ENCODE results near the gene AP2B1.
A peak's percentile ranks its signal among the peaks of the same experiment; 100 is the strongest.
"Not testable (repeated sequence)": the region's sequence is repeated elsewhere in the genome, so short reads cannot be mapped to it uniquely, and the experiment has no call there.

The AP2B1 gene

DNA sequence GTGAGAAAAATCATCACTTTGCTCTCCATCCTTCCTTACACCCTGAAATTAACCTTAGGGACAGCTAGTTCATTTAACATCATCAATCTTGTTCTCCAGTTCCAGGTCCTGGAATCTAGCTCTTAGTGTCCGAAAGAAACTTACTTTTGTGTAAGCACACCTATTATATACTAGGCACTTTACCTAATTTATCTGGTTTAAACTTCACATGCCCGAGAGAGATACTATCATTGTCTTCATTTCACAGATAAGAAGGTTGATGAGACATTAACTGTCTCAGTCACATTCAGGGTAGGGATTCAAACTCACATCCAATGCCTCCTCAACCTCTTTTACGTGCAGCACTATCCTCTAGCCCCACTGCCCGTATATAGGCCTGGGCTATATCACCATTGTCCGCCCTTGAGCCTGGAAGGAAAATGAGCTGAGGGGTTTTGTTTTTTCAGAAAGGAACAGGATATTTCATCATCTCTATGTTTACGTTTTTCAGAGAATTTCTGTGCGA lies 501 bp upstream of the AP2B1 start:
- ATAC-seq (replicated peaks) (peak; percentile 7), DNase-seq (no peak)
- H3K36me3 Mint-ChIP-seq (ENCODE audit: insufficient read depth) = peaks cover 13% of the 10 kb centered on the region

GRCh38 chr17:35588196-35588920 lies 1.2 kb downstream of the AP2B1 start:
- no peaks in the 10 kb centered on the region for H3K9me3 Mint-ChIP-seq
- peaks cover 18% of the 10 kb centered on the region for H3K36me3 Mint-ChIP-seq (ENCODE audit: insufficient read depth)
- no peak for DNase-seq
- no peaks in the 10 kb centered on the region for H3K27me3 Mint-ChIP-seq
- peaks cover 24 to 35% of the 10 kb centered on the region in 2 donors for H3K4me1 Mint-ChIP-seq (ENCODE audit: low read depth in 2 of 2)
- no peak for ATAC-seq (replicated peaks)
- peak overlapping the region; percentile 93 to 99 for H3K4me3 Mint-ChIP-seq
- peak overlapping the region; percentile 96 to 99 for H3K27ac Mint-ChIP-seq

More for the DNA sequence above, 501 bp upstream of the AP2B1 start:
- Mint-ChIP-seq H3K4me1 (ENCODE audit: low read depth in 2 of 2) (peaks cover 24 to 33% of the 10 kb centered on the region in 2 donors), H3K9me3 (no peaks in the 10 kb centered on the region), H3K27me3 (no peaks in the 10 kb centered on the region), H3K4me3 (peak overlapping the region; percentile 93 to 99), H3K27ac (peak overlapping the region; percentile 96 to 99)

DNA sequence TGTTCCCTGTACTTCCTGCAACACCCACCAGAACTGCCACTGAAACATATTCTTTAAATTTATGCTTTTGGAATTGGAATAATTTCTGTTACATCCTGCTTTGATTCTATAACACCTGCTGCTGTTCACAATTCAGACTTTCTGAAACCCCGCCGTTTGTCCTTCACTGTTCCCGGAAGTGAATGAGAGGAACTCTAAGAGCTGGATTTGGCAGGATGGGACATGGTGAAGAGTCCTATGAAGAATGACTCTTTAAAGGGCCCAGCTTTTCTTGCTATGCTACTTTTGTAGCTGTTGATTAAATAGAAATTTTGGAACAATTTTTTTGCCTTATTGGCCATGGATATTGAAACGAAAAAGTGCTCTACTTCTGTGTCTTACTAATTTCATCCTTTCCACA lies 8.9 kb downstream of the AP2B1 start:
- Mint-ChIP-seq H3K36me3 (ENCODE audit: insufficient read depth) (peaks cover 67% of the 10 kb centered on the region), H3K4me3 (no peak overlapping the region), H3K4me1 (ENCODE audit: low read depth in 2 of 2) (peaks cover 0 to 16% of the 10 kb centered on the region in 2 donors), H3K9me3 (no peaks in the 10 kb centered on the region), H3K27ac (no peak overlapping the region), H3K27me3 (no peaks in the 10 kb centered on the region)
- no peak for DNase-seq
- no peak for ATAC-seq (replicated peaks)

GRCh38 chr17:35596530-35597233 lies 9.6 kb downstream of the AP2B1 start:
- ATAC-seq (replicated peaks) (no peak), DNase-seq (no peak)
- no peak overlapping the region for H3K4me3 Mint-ChIP-seq
- H3K9me3 Mint-ChIP-seq = no peaks in the 10 kb centered on the region
- H3K36me3 Mint-ChIP-seq (ENCODE audit: insufficient read depth) = peaks cover 73% of the 10 kb centered on the region
- H3K27ac Mint-ChIP-seq = no peak overlapping the region
- no peaks in the 10 kb centered on the region for H3K27me3 Mint-ChIP-seq
- peaks cover 0 to 16% of the 10 kb centered on the region in 2 donors for H3K4me1 Mint-ChIP-seq (ENCODE audit: low read depth in 2 of 2)

- Mint-ChIP-seq H3K4me1 (ENCODE audit: low read depth in 2 of 2) (peaks cover 0 to 16% of the 10 kb centered on the region in 2 donors), H3K36me3 (ENCODE audit: insufficient read depth) (peaks cover 80% of the 10 kb centered on the region), H3K9me3 (no peaks in the 10 kb centered on the region), H3K4me3 (no peak overlapping the region), H3K27me3 (no peaks in the 10 kb centered on the region), H3K27ac (no peak overlapping the region)
- no peak for DNase-seq
- no peak for ATAC-seq (replicated peaks)
Measured at GRCh38 chr17:35597604-35598003, 10.5 kb downstream of the AP2B1 start.

GRCh38 chr17:35603674-35604073 lies 16.6 kb downstream of the AP2B1 start:
- DNase-seq = no peak
- peaks cover 86% of the 10 kb centered on the region for H3K36me3 Mint-ChIP-seq (ENCODE audit: insufficient read depth)
- no peak overlapping the region for H3K4me3 Mint-ChIP-seq
- H3K4me1 Mint-ChIP-seq (ENCODE audit: low read depth in 2 of 2) = peaks cover 0 to 5% of the 10 kb centered on the region in 2 donors
- H3K27me3 Mint-ChIP-seq = no peaks in the 10 kb centered on the region
- H3K27ac Mint-ChIP-seq = no peak overlapping the region
- H3K9me3 Mint-ChIP-seq = no peaks in the 10 kb centered on the region
- ATAC-seq (replicated peaks) = no peak

DNA sequence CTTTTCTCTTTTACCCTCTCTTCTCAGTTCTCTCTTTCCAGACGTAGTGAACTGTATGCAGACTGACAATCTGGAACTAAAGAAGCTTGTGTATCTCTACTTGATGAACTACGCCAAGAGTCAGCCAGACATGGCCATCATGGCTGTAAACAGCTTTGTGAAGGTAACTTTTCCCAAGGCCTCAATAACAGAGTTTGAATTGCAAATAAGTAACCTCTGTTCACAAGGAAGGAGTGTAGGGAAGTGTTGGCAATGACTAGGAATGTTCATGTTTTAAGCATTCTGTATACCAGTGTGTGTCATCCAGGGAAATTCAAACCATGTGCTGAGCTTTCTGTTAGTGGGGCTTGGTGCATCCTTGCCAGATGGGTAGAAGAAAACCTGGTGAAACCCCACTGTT lies 18.6 kb downstream of the AP2B1 start:
- Mint-ChIP-seq H3K4me1 (ENCODE audit: low read depth in 2 of 2) (peaks cover 0 to 5% of the 10 kb centered on the region in 2 donors), H3K27me3 (no peaks in the 10 kb centered on the region), H3K36me3 (ENCODE audit: insufficient read depth) (peaks cover 82% of the 10 kb centered on the region), H3K27ac (peak overlapping the region; percentile 54 to 62), H3K4me3 (no peak overlapping the region), H3K9me3 (no peaks in the 10 kb centered on the region)
- DNase-seq (no peak), ATAC-seq (replicated peaks) (no peak)

GRCh38 chr17:35607239-35607847 lies 20.2 kb downstream of the AP2B1 start:
- H3K27me3 Mint-ChIP-seq = no peaks in the 10 kb centered on the region
- DNase-seq (no peak), ATAC-seq (replicated peaks) (no peak)
- no peak overlapping the region for H3K4me3 Mint-ChIP-seq
- H3K4me1 Mint-ChIP-seq (ENCODE audit: low read depth in 2 of 2) = peaks cover 0 to 5% of the 10 kb centered on the region in 2 donors
- no peaks in the 10 kb centered on the region for H3K9me3 Mint-ChIP-seq
- H3K36me3 Mint-ChIP-seq (ENCODE audit: insufficient read depth) = peaks cover 78% of the 10 kb centered on the region
- no peak overlapping the region for H3K27ac Mint-ChIP-seq

GRCh38 chr17:35609831-35610230 lies 22.7 kb downstream of the AP2B1 start:
- H3K27me3 Mint-ChIP-seq = no peaks in the 10 kb centered on the region
- DNase-seq = no peak
- no peak overlapping the region for H3K27ac Mint-ChIP-seq
- ATAC-seq (replicated peaks) = no peak
- no peaks in the 10 kb centered on the region for H3K4me1 Mint-ChIP-seq (ENCODE audit: low read depth in 2 of 2)
- peaks cover 68% of the 10 kb centered on the region for H3K36me3 Mint-ChIP-seq (ENCODE audit: insufficient read depth)
- H3K9me3 Mint-ChIP-seq = no peaks in the 10 kb centered on the region
- H3K4me3 Mint-ChIP-seq = no peak overlapping the region

DNA sequence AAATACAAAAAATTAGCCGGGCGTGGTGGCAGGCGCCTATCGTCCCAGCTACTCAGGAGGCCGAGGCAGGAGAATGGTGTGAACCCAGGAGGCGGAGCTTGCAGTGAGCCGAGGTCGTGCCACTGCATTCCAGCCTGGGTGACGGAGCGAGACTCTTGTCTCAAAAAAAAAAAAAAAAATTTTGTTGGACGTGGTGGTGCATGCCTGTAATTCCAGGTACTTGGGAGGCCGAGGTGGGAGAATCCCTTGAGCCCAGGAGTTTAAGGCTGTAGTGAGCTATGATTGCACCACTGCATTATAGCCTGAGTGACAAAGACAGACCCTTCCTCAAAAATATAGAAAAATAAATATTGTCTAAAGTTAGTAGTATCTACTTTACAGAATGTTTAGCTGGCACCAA lies 23.6 kb downstream of the AP2B1 start:
- ATAC-seq (replicated peaks); H3K27ac Mint-ChIP-seq; H3K4me1 Mint-ChIP-seq (ENCODE audit: low read depth in 2 of 2); H3K27me3 Mint-ChIP-seq; DNase-seq; H3K4me3 Mint-ChIP-seq; H3K9me3 Mint-ChIP-seq: not testable (repeated sequence)
- peaks cover 64% of the 10 kb centered on the region for H3K36me3 Mint-ChIP-seq (ENCODE audit: insufficient read depth)

- peaks cover 53% of the 10 kb centered on the region for H3K36me3 Mint-ChIP-seq (ENCODE audit: insufficient read depth)
- H3K4me3 Mint-ChIP-seq = no peak overlapping the region
- H3K27ac Mint-ChIP-seq = no peak overlapping the region
Measured at GRCh38 chr17:35612924-35613521, 25.9 kb downstream of the AP2B1 start.

GRCh38 chr17:35614810-35615209 lies 27.7 kb downstream of the AP2B1 start:
- no peak overlapping the region for H3K27ac Mint-ChIP-seq
- H3K4me3 Mint-ChIP-seq = no peak overlapping the region
- H3K27me3 Mint-ChIP-seq = no peaks in the 10 kb centered on the region
- ATAC-seq (replicated peaks) (no peak), DNase-seq (no peak)
- H3K4me1 Mint-ChIP-seq (ENCODE audit: low read depth in 2 of 2) = no peaks in the 10 kb centered on the region
- no peaks in the 10 kb centered on the region for H3K9me3 Mint-ChIP-seq
- H3K36me3 Mint-ChIP-seq (ENCODE audit: insufficient read depth) = peaks cover 36% of the 10 kb centered on the region

More at GRCh38 chr17:35612924-35613521, 25.9 kb downstream of the AP2B1 start:
- ATAC-seq (replicated peaks) (no peak), DNase-seq (peak; percentile 6 to 26 (median 14))
- Mint-ChIP-seq H3K9me3 (no peaks in the 10 kb centered on the region), H3K4me1 (ENCODE audit: low read depth in 2 of 2) (no peaks in the 10 kb centered on the region), H3K27me3 (no peaks in the 10 kb centered on the region)

- DNase-seq (no peak), ATAC-seq (replicated peaks) (no peak)
- H3K4me3 Mint-ChIP-seq = no peak overlapping the region
- H3K27me3 Mint-ChIP-seq = no peaks in the 10 kb centered on the region
- peaks cover 23% of the 10 kb centered on the region for H3K36me3 Mint-ChIP-seq (ENCODE audit: insufficient read depth)
- no peaks in the 10 kb centered on the region for H3K9me3 Mint-ChIP-seq
- peaks cover 0 to 6% of the 10 kb centered on the region in 2 donors for H3K4me1 Mint-ChIP-seq (ENCODE audit: low read depth in 2 of 2)
- H3K27ac Mint-ChIP-seq = no peak overlapping the region
Measured at GRCh38 chr17:35616536-35616935, 29.4 kb downstream of the AP2B1 start.
